Fibroblast of skin of scalp (primary cell): Measurements from ENCODE around the gene CNN2.

ENCODE experiments used
- DNase-seq: peaks from one replicate; pipeline ENCODE4 v3.0.0-alpha.2; 2013

Gene CNN2

DNA sequence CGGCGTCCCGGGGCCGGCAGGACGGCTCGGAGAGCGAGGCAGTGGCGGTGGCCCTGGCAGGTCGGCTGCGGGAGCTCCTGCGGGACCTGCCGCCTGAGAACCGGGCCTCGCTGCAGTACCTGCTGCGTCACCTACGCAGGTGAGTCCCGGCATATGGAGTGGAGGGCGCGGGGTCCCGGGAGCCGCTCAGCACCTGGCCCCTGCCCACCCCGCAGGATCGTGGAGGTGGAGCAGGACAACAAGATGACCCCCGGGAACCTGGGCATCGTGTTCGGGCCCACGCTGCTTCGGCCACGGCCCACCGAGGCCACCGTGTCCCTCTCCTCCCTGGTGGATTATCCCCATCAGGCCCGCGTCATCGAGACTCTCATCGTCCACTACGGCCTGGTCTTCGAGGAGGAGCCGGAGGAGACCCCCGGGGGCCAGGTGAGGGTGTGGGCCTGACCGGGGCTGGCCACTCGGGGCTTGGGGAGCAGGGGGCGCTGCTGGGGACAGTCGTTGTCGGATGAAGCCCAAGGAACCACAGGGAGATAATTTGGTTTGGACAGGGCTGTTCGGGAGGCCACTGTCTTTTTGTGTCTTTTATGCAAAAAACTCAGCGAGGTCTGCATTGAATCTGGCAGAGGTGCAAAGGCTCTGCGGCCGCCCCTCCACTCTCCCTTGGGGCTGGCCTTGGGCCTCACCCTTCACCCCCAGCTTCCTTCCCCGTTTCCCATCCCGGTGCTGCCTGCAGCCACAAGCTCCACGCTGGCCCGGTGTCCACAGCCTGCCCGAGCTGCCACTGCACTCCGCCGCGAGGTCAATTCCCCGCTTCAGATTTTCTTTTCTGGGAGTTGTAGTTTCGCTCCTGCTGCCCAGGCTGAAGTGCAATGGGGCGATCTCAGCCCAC lies 56.8 kb downstream of the CNN2 start:
- no peak for DNase-seq

DNA sequence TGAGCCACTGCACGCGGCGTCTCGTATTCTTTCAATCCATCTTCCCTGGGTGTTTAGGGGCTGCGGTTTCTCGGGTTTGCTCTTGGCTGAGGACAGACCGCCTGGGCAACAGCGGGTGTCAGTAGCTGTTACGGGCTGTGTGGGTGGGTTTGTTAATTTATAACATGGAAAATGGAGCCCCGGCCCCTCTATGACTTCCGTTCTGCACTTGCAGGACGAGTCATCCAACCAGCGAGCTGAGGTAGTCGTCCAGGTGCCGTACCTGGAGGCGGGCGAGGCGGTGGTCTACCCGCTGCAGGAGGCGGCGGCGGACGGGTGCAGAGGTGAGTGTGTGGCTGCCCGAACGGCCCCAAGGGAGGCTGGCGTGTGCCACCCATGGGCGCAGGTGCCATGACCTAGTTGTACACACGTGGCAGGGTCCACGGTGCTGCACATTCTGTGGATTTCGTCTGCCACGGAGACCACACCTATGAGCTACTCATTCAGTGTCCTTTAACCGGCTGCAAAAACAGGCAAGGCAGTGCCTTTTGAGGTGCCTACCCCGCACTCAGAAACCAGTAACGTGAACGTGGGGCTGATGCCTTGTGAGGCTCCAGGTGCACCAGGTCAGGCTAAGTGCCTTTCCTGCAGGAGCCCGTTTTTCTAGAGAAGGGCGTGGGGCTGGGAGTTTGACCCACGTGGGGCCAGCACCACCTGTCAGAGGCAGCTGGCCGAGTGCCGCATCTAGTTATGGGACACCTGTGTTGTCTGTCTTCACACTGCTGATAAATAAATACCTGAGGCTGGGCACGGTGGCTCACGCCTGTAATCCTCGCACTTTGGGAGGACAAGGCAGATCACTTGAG lies 57.8 kb downstream of the CNN2 start:
- DNase-seq = no peak

DNA sequence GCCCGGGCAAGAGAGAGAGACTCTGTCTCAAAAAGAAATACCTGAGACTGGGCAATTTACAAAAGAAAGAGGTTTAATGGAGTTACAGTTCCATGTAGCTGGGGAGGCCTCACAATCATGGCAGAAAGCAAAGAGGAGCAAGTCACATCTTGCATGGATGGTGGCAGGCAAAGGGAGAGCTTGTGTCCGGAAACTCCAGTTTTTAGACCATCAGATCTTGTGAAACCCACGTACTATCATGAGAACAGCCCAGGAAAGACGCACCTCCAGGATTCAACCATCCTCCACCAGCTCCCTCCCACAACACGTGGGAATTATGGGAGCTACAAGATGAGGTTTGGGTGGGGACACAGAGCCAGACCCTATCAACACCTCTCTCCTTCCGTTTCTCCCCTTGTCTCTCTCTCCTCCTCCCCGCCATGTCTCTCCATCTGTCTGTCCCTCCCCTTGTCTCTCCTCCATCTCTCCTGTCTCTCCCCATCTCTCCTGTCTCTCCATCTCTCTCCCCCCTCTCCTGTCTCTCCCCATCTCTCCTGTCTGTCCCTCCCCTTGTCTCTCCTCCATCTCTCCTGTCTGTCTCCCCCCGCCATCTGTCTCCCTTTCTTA lies 58.7 kb downstream of the CNN2 start:
- no peak for DNase-seq

DNA sequence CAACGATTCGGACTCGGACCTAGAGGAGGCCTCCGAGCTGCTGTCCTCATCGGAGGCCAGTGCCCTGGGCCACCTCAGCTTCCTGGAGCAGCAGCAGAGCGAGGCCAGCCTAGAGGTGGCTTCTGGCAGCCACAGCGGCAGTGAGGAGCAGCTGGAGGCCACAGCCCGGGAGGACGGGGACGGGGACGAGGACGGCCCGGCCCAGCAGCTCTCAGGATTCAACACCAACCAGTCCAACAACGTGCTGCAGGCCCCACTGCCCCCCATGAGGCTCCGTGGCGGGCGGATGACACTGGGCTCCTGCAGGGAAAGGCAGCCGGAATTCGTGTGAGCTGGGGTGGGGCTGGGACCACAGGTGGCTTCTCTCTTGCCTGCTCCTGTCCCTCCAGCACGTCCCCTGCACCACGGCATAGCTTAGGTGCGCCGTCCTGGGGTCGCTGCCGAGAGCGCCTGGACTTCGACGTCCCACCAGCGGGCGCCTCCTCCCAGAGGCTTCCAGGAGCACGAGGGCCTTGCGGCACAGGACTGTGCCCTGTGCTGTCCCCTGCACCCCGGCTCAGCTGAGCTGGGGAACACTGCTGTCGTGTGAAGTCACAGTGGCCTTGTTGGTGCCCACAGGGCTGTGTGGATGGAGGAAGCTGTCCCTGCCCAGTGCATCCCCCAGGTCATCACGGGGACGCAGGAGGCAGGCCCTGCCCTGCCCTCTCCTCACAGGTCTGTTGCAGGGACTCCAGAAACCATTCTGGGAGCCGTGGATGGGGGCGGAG lies 59.5 kb downstream of the CNN2 start:
- no peak for DNase-seq

DNA sequence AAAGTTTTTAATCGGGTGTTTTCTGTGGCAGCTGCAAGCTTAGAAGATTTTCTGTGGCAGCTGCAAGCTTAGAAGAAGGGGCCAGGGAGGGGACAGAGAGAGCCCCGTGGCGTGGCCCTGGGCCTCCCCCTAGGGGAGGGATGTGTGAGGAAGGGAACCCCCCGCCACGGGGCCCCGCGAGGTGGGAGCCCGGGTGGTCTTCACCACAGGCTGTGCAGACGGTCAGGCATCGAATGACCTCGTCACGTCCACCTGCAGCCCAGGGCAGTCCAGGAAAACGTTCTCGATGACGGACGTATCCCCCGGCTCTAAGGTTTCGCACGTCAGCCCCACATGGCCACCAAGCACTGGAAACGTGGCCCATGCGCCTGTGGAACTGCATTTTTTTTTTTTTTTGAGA lies 60.2 kb downstream of the CNN2 start:
- no peak for DNase-seq

DNA sequence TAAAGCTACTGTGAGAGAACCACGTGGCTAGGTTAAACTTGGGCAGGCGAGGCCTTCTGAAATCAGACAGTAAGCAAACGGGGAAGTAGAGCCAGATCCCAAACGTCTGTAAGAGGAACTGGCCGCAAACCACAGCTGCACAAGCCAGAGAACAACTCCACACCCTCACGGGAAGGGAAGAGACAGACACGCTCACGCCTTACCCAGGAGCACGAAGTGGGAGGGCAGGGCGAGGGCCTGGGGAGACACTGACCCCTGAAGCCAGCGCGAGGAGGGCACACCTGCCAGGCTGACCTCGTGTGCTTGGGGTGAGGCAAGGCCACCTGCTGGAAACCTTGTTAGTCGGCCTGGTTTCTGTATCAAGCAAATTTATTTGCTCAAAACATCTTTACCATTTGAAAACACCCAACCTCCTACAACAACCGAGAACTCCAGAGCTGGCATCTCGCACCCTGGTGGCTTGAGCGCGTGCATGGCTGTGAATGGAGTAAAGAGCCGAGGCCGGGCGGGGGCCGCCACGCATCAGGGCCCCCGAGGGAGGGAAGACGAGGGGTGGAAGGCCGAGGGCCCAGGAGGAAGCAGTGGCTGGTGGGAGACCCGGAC lies 61.5 kb downstream of the CNN2 start:
- no peak for DNase-seq

DNA sequence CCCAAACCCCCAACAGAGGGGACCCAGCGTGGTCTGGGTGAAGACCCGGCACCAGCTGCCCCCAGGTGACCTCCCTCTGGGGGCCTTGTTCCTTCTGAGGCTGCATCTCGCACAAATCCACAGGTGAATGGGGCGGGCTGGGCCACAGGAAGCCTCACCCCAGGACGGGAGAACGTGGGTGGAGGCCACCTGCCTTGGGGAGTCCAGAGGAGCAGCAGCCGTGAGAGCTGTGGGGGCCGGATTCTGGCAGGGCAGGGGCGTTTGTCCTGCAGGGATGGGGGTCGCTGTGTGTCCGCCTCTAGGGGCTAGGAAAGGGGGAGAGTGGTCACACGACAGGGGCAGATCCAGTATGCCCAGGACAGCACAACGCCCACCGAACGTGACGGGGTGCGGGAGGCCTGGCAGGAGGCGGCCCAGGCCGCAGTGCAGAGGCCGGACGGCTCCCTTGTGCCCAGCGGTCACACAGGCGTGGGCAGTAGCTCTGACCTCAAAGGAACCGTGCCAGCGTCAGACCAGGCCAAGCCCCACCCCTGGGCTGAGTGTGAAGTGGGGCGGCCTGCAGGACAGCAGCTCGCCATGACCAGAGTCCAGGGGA lies 62.1 kb downstream of the CNN2 start:
- no peak for DNase-seq
